GM23248 (cell line): ENCODE results near the gene SH2D3C. TPM values are rescaled to one million over a fixed set of nuclear protein-coding genes. Genes with fewer than 3 reads are reported as not detected.

ENCODE experiments used
- DNase-seq: peaks from one replicate; pipeline ENCODE4 v3.0.0-alpha.2; 2015
- H2AFZ ChIP-seq: fragments of 200-600 bp; sonication (generic); 2 replicates; pipeline ENCODE4 v1.6.1; 2016; ENCODE audit warnings: antibody characterized with exemption
- H3F3A ChIP-seq: fragments of 200-600 bp; sonication (generic); 2 replicates; pipeline ENCODE4 v1.6.1; 2016; ENCODE audit warnings: mild to moderate bottlenecking, antibody characterized with exemption, mixed run types; ENCODE audit not compliant: insufficient read depth
- H3K27ac ChIP-seq: fragments of 200-600 bp; sonication (generic); 2 replicates; pipeline ENCODE4 v1.5.1; 2016; ENCODE audit warnings: mild to moderate bottlenecking
- H3K27me3 ChIP-seq: fragments of 200-600 bp; sonication (generic); replicated peaks from 2 replicates; pipeline ENCODE4 v1.6.1; 2016; ENCODE audit warnings: mild to moderate bottlenecking; ENCODE audit not compliant: insufficient read depth
- H3K36me3 ChIP-seq: fragments of 200-600 bp; sonication (generic); 2 replicates; pipeline ENCODE4 v1.6.1; 2016; ENCODE audit warnings: low read depth, mild to moderate bottlenecking
- H3K4me1 ChIP-seq: fragments of 200-600 bp; sonication (generic); 2 replicates; pipeline ENCODE4 v1.6.1; 2016; ENCODE audit warnings: mild to moderate bottlenecking; ENCODE audit not compliant: insufficient read depth
- H3K4me2 ChIP-seq: fragments of 200-600 bp; sonication (generic); one replicate; pipeline ENCODE4 v1.6.1; 2016; ENCODE audit warnings: mild to moderate bottlenecking; ENCODE audit not compliant: unreplicated experiment
- H3K4me3 ChIP-seq: fragments of 200-600 bp; sonication (generic); 2 replicates; pipeline ENCODE4 v1.5.1; 2016; ENCODE audit warnings: mild to moderate bottlenecking
- H3K79me2 ChIP-seq: fragments of 200-600 bp; sonication (generic); 2 replicates; pipeline ENCODE4 v1.6.1; 2016; ENCODE audit warnings: mild to moderate bottlenecking; ENCODE audit not compliant: insufficient read depth
- H3K9ac ChIP-seq: fragments of 200-600 bp; sonication (generic); 2 replicates; pipeline ENCODE4 v1.6.1; 2016; ENCODE audit warnings: mild to moderate bottlenecking
- H3K9me2 ChIP-seq: fragments of 200-600 bp; sonication (generic); 2 replicates; pipeline ENCODE4 v1.6.1; 2016; ENCODE audit warnings: mixed run types, mild to moderate bottlenecking, moderate library complexity; ENCODE audit not compliant: insufficient read depth
- H3K9me3 ChIP-seq: fragments of 200-600 bp; sonication (generic); one replicate; pipeline ENCODE4 v1.6.1; 2017; ENCODE audit warnings: low read depth
- H4K20me1 ChIP-seq: fragments of 200-600 bp; sonication (generic); 2 replicates; pipeline ENCODE4 v1.6.0; 2016; ENCODE audit not compliant: insufficient read depth
- EZH2 ChIP-seq: fragments of 200-600 bp; sonication (generic); IDR thresholded peaks from 2 replicates; pipeline ENCODE4 v1.6.1; 2018; ENCODE audit warnings: antibody characterized with exemption, mild to moderate bottlenecking; ENCODE audit not compliant: insufficient read depth, poor library complexity, severe bottlenecking
- EZH2phosphoT487 ChIP-seq: fragments of 200-600 bp; sonication (generic); IDR thresholded peaks from 2 replicates; pipeline ENCODE4 v1.6.1; 2018; ENCODE audit warnings: antibody characterized with exemption, moderate library complexity, mild to moderate bottlenecking, low read depth; ENCODE audit not compliant: insufficient read depth
- WGBS, 2 experiments: methylation state at CpG; one replicate each; pipeline ENCODE4 v1.1.6; 2015 to 2017; ENCODE audit warnings: low lambda C conversion rate in 2 of 2, low coverage in 1 of 2; ENCODE audit errors: missing lambda C conversion rate in 2 of 2; 5-methylcytosine and 5-hydroxymethylcytosine counted together
- in situ Hi-C: fragments of 300-500 bp; cut with MboI; formaldehyde crosslinking; loops from 2 replicates; pipeline ENCODE4 v1.15.0; 2020
- polyA plus RNA-seq: library from polyadenylated mRNA; unstranded; fragments of >200 nt; fragmentation: Nextera tagmentation; extraction: Ambion mirVana; gene quantifications from 2 replicates; pipeline ENCODE4 v1.2.1, GENCODE V29; 2016
- total RNA-seq: library from RNA; depleted of rRNA; stranded (reverse); fragments of >200 nt; shearing (Covaris generic); gene quantifications from 2 replicates; pipeline ENCODE4 v1.2.3, GENCODE V29; 2014

The SH2D3C gene
- total and polyA plus RNA-seq, 2 experiments from 2014 or later: not detected

- 86 to 91% methylated on average over 8 of the region's 8 CpGs for WGBS, 2 experiments
- Histone ChIP-seq H3K36me3 (no peaks in the 10 kb centered on the region), H3K79me2 (no peaks in the 10 kb centered on the region), H3K4me2 (no peak overlapping the region), H3K9me3 (no peaks in the 10 kb centered on the region), H4K20me1 (no peaks in the 10 kb centered on the region), H3K4me3 (no peak overlapping the region), H3K27me3 (no peaks in the 10 kb centered on the region), H3K27ac (no peak overlapping the region), H2AFZ (no peak overlapping the region), H3K9ac (no peak overlapping the region), H3K9me2 (no peaks in the 10 kb centered on the region), H3K4me1 (0 out of 2 replicates have a peak, but pooled peaks cover 4% of the 10 kb centered on the region), H3F3A (0 out of 2 replicates have a peak, but pooled peaks cover 3% of the 10 kb centered on the region)
- no peak for DNase-seq
- in situ Hi-C loops: no loop called here
- TF ChIP-seq EZH2 (no peak), EZH2phosphoT487 (no peak)
These were observed 9.8 kb downstream of the SH2D3C start for GRCh38 chr9:127768698-127769097.

GRCh38 chr9:127767909-127768331 is 10.5 kb downstream of the SH2D3C start:
- TF ChIP-seq EZH2phosphoT487 (no peak), EZH2 (no peak)
- no peaks in the 10 kb centered on the region for H3K9me3 ChIP-seq
- no peak overlapping the region for H2AFZ ChIP-seq
- no peaks in the 10 kb centered on the region for H4K20me1 ChIP-seq
- no peak for DNase-seq
- H3K36me3 ChIP-seq: no peaks in the 10 kb centered on the region
- 0 out of 2 replicates have a peak, but pooled peaks cover 4% of the 10 kb centered on the region for H3K4me1 ChIP-seq
- H3K9ac ChIP-seq: no peak overlapping the region
- 38% methylated on average over 12 to 13 of the region's 13 CpGs for WGBS, 2 experiments
- H3K27me3 ChIP-seq: no peaks in the 10 kb centered on the region; the same call in 1 of the 2 replicates
- H3K9me2 ChIP-seq: no peaks in the 10 kb centered on the region
- 0 out of 2 replicates have a peak, but pooled peaks cover 3% of the 10 kb centered on the region for H3F3A ChIP-seq
- in situ Hi-C loops: no loop called here
- no peak overlapping the region for H3K4me2 ChIP-seq
- H3K79me2 ChIP-seq: no peaks in the 10 kb centered on the region
- H3K27ac ChIP-seq: no peak overlapping the region
- H3K4me3 ChIP-seq: no peak overlapping the region

GRCh38 chr9:127767410-127767809 is 11.1 kb downstream of the SH2D3C start:
- Histone ChIP-seq H3K9ac (no peak overlapping the region), H3K36me3 (no peaks in the 10 kb centered on the region), H3K4me3 (no peak overlapping the region), H3F3A (0 out of 2 replicates have a peak, but pooled peaks cover 3% of the 10 kb centered on the region), H3K79me2 (no peaks in the 10 kb centered on the region), H3K4me2 (no peak overlapping the region), H3K27ac (no peak overlapping the region), H3K9me3 (no peaks in the 10 kb centered on the region), H4K20me1 (no peaks in the 10 kb centered on the region), H2AFZ (no peak overlapping the region), H3K9me2 (no peaks in the 10 kb centered on the region), H3K27me3 (no peaks in the 10 kb centered on the region; the same call in 1 of the 2 replicates), H3K4me1 (0 out of 2 replicates have a peak, but pooled peaks cover 4% of the 10 kb centered on the region)
- 62 to 63% methylated on average over 3 of the region's 3 CpGs for WGBS, 2 experiments
- in situ Hi-C loops: no loop called here
- DNase-seq: no peak
- TF ChIP-seq EZH2phosphoT487: no peak
- no peak for TF ChIP-seq EZH2

GRCh38 chr9:127765418-127765817 is 13.0 kb downstream of the SH2D3C start:
- no peaks in the 10 kb centered on the region for H3K4me1 ChIP-seq
- no peaks in the 10 kb centered on the region for H3K79me2 ChIP-seq
- no peaks in the 10 kb centered on the region for H4K20me1 ChIP-seq
- no peaks in the 10 kb centered on the region for H3K9me3 ChIP-seq
- H3K4me3 ChIP-seq: no peak overlapping the region
- H3K9me2 ChIP-seq: no peaks in the 10 kb centered on the region
- no peak overlapping the region for H2AFZ ChIP-seq
- 86 to 94% methylated on average over 1 of the region's 1 CpG for WGBS, 2 experiments
- H3F3A ChIP-seq: no peaks in the 10 kb centered on the region
- H3K27ac ChIP-seq: no peak overlapping the region
- H3K36me3 ChIP-seq: no peaks in the 10 kb centered on the region
- no peak for TF ChIP-seq EZH2phosphoT487
- TF ChIP-seq EZH2: no peak
- no peaks in the 10 kb centered on the region; the same call in 1 of the 2 replicates for H3K27me3 ChIP-seq
- in situ Hi-C loops: no loop called here
- no peak overlapping the region for H3K9ac ChIP-seq
- no peak for DNase-seq
- H3K4me2 ChIP-seq: no peak overlapping the region
